PC-3 (cell line): ENCODE results near the gene ANKH. TPM values are rescaled to one million over a fixed set of nuclear protein-coding genes. Genes with fewer than 3 reads are reported as not detected.

Source experiments
- ATAC-seq: fragments of 200-7000 bp; cut with Tn5 transposase; 2 replicates; pipeline ENCODE4 v1.9.1; 2020; ENCODE audit warnings: mild to moderate bottlenecking, moderate library complexity
- BruUV-seq: library from RNA; stranded (reverse); fragments of 400-500 nt; replicated peaks from 2 replicates; lab custom pipeline; 2021; lab: Mats Ljungman, UMichigan
- CTCF ChIA-PET: fragments of 300-600 bp; sonication (Branson Sonifier 250); formaldehyde crosslinking; loops from one replicate; lab custom pipeline; 2022; ENCODE audit warnings: antibody characterized with exemption; lab: Charles Lee
- POLR2A ChIA-PET: fragments of 300-600 bp; sonication (Branson Sonifier 250); formaldehyde crosslinking; loops from one replicate; lab custom pipeline; 2022; ENCODE audit warnings: antibody characterized with exemption; ENCODE audit not compliant: unreplicated experiment; lab: Charles Lee
- DNase-seq: peaks from one replicate; pipeline ENCODE4 v3.0.0-alpha.2; 2015
- H2AFZ ChIP-seq: fragments of 300-600 bp; sonication (generic); 2 replicates; pipeline ENCODE4 v1.6.0; 2016; ENCODE audit warnings: antibody characterized with exemption, low read length
- H3F3A ChIP-seq: fragments of 300-600 bp; sonication (generic); one replicate; pipeline ENCODE4 v1.6.0; 2017; ENCODE audit warnings: antibody characterized with exemption, low read length, control low read depth, mild to moderate bottlenecking; ENCODE audit not compliant: unreplicated experiment
- H3K27ac ChIP-seq: fragments of 300-600 bp; sonication (generic); 2 replicates; pipeline ENCODE4 v1.5.1; 2016; ENCODE audit warnings: mild to moderate bottlenecking, low read length
- H3K27me3 ChIP-seq: fragments of 300-600 bp; sonication (generic); 2 replicates; pipeline ENCODE4 v1.6.1; 2016; ENCODE audit warnings: low read length, mixed read lengths
- H3K36me3 ChIP-seq: fragments of 300-600 bp; sonication (generic); 2 replicates; pipeline ENCODE4 v1.6.1; 2016; ENCODE audit warnings: low read depth, mixed run types, low read length, mixed read lengths
- H3K4me1 ChIP-seq: fragments of 300-600 bp; sonication (generic); 2 replicates; pipeline ENCODE4 v1.5.1; 2016; ENCODE audit warnings: low read length; ENCODE audit not compliant: insufficient read depth
- H3K4me2 ChIP-seq: fragments of 300-600 bp; sonication (generic); 2 replicates; pipeline ENCODE4 v1.6.0; 2016; ENCODE audit warnings: low read length
- H3K4me3 ChIP-seq: fragments of 300-600 bp; sonication (generic); 2 replicates; pipeline ENCODE4 v1.5.1; 2016; ENCODE audit warnings: mild to moderate bottlenecking, low read length, mixed read lengths
- H3K79me2 ChIP-seq: fragments of 300-600 bp; sonication (generic); 2 replicates; pipeline ENCODE4 v1.6.1; 2017; ENCODE audit warnings: low read length, mixed read lengths
- H3K9ac ChIP-seq: fragments of 300-600 bp; sonication (generic); 2 replicates; pipeline ENCODE4 v1.6.0; 2016; ENCODE audit warnings: mild to moderate bottlenecking, low read length
- H3K9me2 ChIP-seq: fragments of 300-600 bp; sonication (generic); replicated peaks from 2 replicates; pipeline ENCODE4 v1.6.1; 2016; ENCODE audit warnings: mixed run types, low read length, mixed read lengths
- H3K9me3 ChIP-seq: fragments of 300-600 bp; sonication (generic); 2 replicates; pipeline ENCODE4 v1.6.1; 2016; ENCODE audit warnings: low read length, mixed read lengths
- H4K20me1 ChIP-seq: fragments of 300-600 bp; sonication (generic); 2 replicates; pipeline ENCODE4 v1.6.1; 2016; ENCODE audit warnings: low read length, mixed read lengths
- CTCF ChIP-seq: fragments of 300-600 bp; sonication (generic); conservative IDR thresholded peaks from 2 replicates; pipeline ENCODE4 v1.5.1; 2017; ENCODE audit warnings: antibody characterized with exemption, low read depth, mild to moderate bottlenecking, low read length
- EZH2 ChIP-seq: fragments of 300-600 bp; sonication (generic); IDR thresholded peaks from one replicate; pipeline ENCODE4 v1.6.1; 2017; ENCODE audit warnings: antibody characterized with exemption, mild to moderate bottlenecking, low read length; ENCODE audit not compliant: unreplicated experiment
- EZH2phosphoT487 ChIP-seq: fragments of 300-600 bp; sonication (generic); IDR thresholded peaks from 2 replicates; pipeline ENCODE4 v1.6.1; 2018; ENCODE audit warnings: mild to moderate bottlenecking, antibody characterized with exemption, low read length, borderline replicate concordance
- intact Hi-C: fragments of 100-400 bp; cut with micrococcal nuclease; formaldehyde crosslinking; loops from 2 replicates; pipeline ENCODE4 v1.9.0; 2023
- total RNA-seq: library from RNA; depleted of rRNA; stranded (reverse); fragments of >200 nt; gene quantifications from 2 replicates; pipeline ENCODE4 v1.2.3, GENCODE V29; 2014

ANKH gene
- total RNA-seq, 1 experiment from 2014 or later: 11.6 TPM

- CTCF ChIA-PET: no interaction called here
Measured at GRCh38 chr5:14722923-14723322, 148.7 kb downstream of the ANKH start.

GRCh38 chr5:14721990-14722656 is 149.5 kb downstream of the ANKH start:
- POLR2A ChIA-PET: no interaction called here
- no peaks in the 10 kb centered on the region for H3K27me3 ChIP-seq
- no peaks in the 10 kb centered on the region for H4K20me1 ChIP-seq
- peaks cover 7% of the 10 kb centered on the region for H3K4me1 ChIP-seq
- H3K9ac ChIP-seq: no peak overlapping the region
- no peak overlapping the region for H3K4me3 ChIP-seq
- intact Hi-C loops: no loop called here
- H3K9me3 ChIP-seq: no peaks in the 10 kb centered on the region
- no peaks in the 10 kb centered on the region for H3K36me3 ChIP-seq
- CTCF ChIA-PET: no interaction called here
- no peaks in the 10 kb centered on the region for H3F3A ChIP-seq
- DNase-seq: no peak
- TF ChIP-seq CTCF (no peak), EZH2phosphoT487 (no peak), EZH2 (no peak)
- no TSS peak for BruUV-seq
- 0 out of 2 replicates have a peak, but pooled peaks have one; percentile 21 for ATAC-seq
- no peaks in the 10 kb centered on the region for H3K79me2 ChIP-seq
- no peak overlapping the region for H3K27ac ChIP-seq
- no peaks in the 10 kb centered on the region for H3K9me2 ChIP-seq
- no peak overlapping the region for H2AFZ ChIP-seq
- H3K4me2 ChIP-seq: no peak overlapping the region

More at GRCh38 chr5:14722923-14723322, 148.7 kb downstream of the ANKH start:
- TF ChIP-seq CTCF (no peak), EZH2 (no peak), EZH2phosphoT487 (no peak)
- Histone ChIP-seq H3K36me3 (no peaks in the 10 kb centered on the region), H2AFZ (no peak overlapping the region), H3K4me3 (no peak overlapping the region), H3K4me1 (peaks cover 10% of the 10 kb centered on the region), H3K27me3 (no peaks in the 10 kb centered on the region), H3K79me2 (no peaks in the 10 kb centered on the region), H3K9me3 (no peaks in the 10 kb centered on the region), H3K4me2 (no peak overlapping the region), H3K9ac (no peak overlapping the region), H4K20me1 (no peaks in the 10 kb centered on the region), H3K27ac (no peak overlapping the region), H3K9me2 (no peaks in the 10 kb centered on the region), H3F3A (no peaks in the 10 kb centered on the region)
- no TSS peak for BruUV-seq
- POLR2A ChIA-PET: no interaction called here
- no peak for ATAC-seq
- intact Hi-C loops: no loop called here
- no peak for DNase-seq

GRCh38 chr5:14720236-14720923 is 151.2 kb downstream of the ANKH start:
- Histone ChIP-seq H3K9me3 (no peaks in the 10 kb centered on the region), H3K27me3 (no peaks in the 10 kb centered on the region), H3K4me3 (no peak overlapping the region), H3K36me3 (no peaks in the 10 kb centered on the region), H2AFZ (no peak overlapping the region), H3K27ac (no peak overlapping the region), H3K9me2 (no peaks in the 10 kb centered on the region), H3K79me2 (no peaks in the 10 kb centered on the region), H3K4me2 (no peak overlapping the region), H3F3A (no peaks in the 10 kb centered on the region), H3K4me1 (no peaks in the 10 kb centered on the region), H4K20me1 (no peaks in the 10 kb centered on the region), H3K9ac (no peak overlapping the region)
- DNase-seq (peak; percentile 45), ATAC-seq (no peak)
- ChIA-PET POLR2A (no interaction called here), CTCF (no interaction called here)
- TF ChIP-seq CTCF (no peak), EZH2phosphoT487 (no peak), EZH2 (no peak)
- intact Hi-C loops: no loop called here
- BruUV-seq: no TSS peak
